HG03196 (cell line): Measurements from ENCODE around the gene SIX1.

Experiments
- ATAC-seq: cut with Tn5 transposase; IDR thresholded peaks from one replicate; pipeline ENCODE4 v1.9.1; 2021; ENCODE audit not compliant: unreplicated experiment

The SIX1 gene

GRCh38 chr14:60655898-60656685 lies 6.8 kb upstream of the SIX1 start:
- ATAC-seq = peak; percentile 2

GRCh38 chr14:60655119-60655897 lies 6.0 kb upstream of the SIX1 start:
- no peak for ATAC-seq

- no peak for ATAC-seq
Observed at GRCh38 chr14:60654334-60654821, 5.1 kb upstream of the SIX1 start.

GRCh38 chr14:60653701-60654161 lies 4.5 kb upstream of the SIX1 start:
- ATAC-seq = no peak

GRCh38 chr14:60652674-60653651 lies 3.7 kb upstream of the SIX1 start:
- no peak for ATAC-seq

- ATAC-seq = no peak
Observed at GRCh38 chr14:60651796-60652673, 2.8 kb upstream of the SIX1 start.

- no peak for ATAC-seq
Observed at GRCh38 chr14:60651086-60651795, 2.0 kb upstream of the SIX1 start.

- no peak for ATAC-seq
Observed at GRCh38 chr14:60650373-60650961, 1.2 kb upstream of the SIX1 start.

GRCh38 chr14:60649875-60650372 lies 647 bp upstream of the SIX1 start:
- ATAC-seq = no peak

- ATAC-seq = no peak
Observed at GRCh38 chr14:60648249-60648933, 886 bp downstream of the SIX1 start.

GRCh38 chr14:60647837-60648248 lies 1.4 kb downstream of the SIX1 start:
- ATAC-seq = no peak

- no peak for ATAC-seq
Observed at GRCh38 chr14:60647081-60647836, 2.0 kb downstream of the SIX1 start.

GRCh38 chr14:60646226-60646818 lies 3.0 kb downstream of the SIX1 start:
- ATAC-seq = no peak

GRCh38 chr14:60645126-60645741 lies 4.0 kb downstream of the SIX1 start:
- no peak for ATAC-seq

- no peak for ATAC-seq
Observed at GRCh38 chr14:60644666-60645065, 4.6 kb downstream of the SIX1 start.

GRCh38 chr14:60643463-60644314 lies 5.6 kb downstream of the SIX1 start:
- ATAC-seq = no peak
